ENCODE data around the gene ENPP6. TPM values are rescaled to one million over a fixed set of nuclear protein-coding genes. Genes with fewer than 3 reads are reported as not detected.
A peak's percentile ranks its signal among the peaks of the same experiment; 100 is the strongest.

The ENPP6 gene
- total RNA-seq: 10 to 100 TPM; 31.6 to 53.3 TPM
- 10 to 100 TPM; 30.4 to 32.8 TPM for polyA plus RNA-seq (ENCODE audit: insufficient read length in 2 of 2)
- long read RNA-seq, donor 1, transcript ENPP6-201 (8 exons, 3,936 nt): major isoform, 9 of 10 reads
- long read RNA-seq, donor 1, partial matches to known transcripts: 0 of 10 reads
- long read RNA-seq, donor 1, other reads (novel, unspliced or antisense): 0 of 10 reads
- long read RNA-seq, donor 2, partial matches to known transcripts: 0 of 4 reads
- long read RNA-seq, donor 2, other reads (novel, unspliced or antisense): 0 of 4 reads
- long read RNA-seq, donor 3, transcript ENPP6-201 (8 exons, 3,936 nt): major isoform, 5 of 5 reads
- long read RNA-seq, donor 3, partial matches to known transcripts: 0 of 5 reads
- long read RNA-seq, donor 3, other reads (novel, unspliced or antisense): 0 of 5 reads
- long read RNA-seq, donor 4: 0 reads

DNA sequence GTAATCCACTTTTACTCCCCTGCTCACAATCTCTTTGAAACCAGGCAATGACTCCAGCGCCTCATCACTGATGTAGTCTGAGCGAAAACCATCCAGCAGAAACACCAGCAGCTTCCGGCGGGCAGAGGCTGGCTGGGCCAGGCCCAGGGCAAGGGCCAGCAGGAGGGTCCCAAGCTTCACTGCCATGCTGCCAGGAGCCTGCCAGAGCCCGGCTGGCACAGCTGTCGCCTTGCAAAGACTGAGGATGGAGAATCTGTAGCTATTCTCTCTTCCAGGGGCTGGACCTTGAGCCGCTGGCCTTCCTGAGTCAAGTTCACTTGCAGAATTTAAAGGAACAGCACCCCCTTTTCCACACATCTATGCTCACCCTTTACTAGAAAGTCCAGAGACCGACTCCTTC lies at the start of gene ENPP6:
ENPP6 (minus strand) TSS at position 240 of the 400 bp plus-strand sequence; CDS start at position 186, 54 bp downstream.
- Histone ChIP-seq H3K4me1 (ENCODE audit: control insufficient read depth, insufficient read depth, low read length) (peaks cover 13% of the 10 kb centered on the region), H3K27ac (ENCODE audit: low read depth, low read length) (peak within 1 kb of the TSS; percentile 61), H3K27me3 (ENCODE audit: control insufficient read depth, insufficient read depth, low read length) (no peaks in the 10 kb centered on the region), H3K4me3 (ENCODE audit: low read depth, low read length) (peak within 1 kb of the TSS; percentile 42), H3K36me3 (ENCODE audit: control insufficient read depth, insufficient read depth, low read length) (no peaks in the 10 kb centered on the region), H3K9me3 (ENCODE audit: control insufficient read depth, insufficient read depth, low read length) (no peaks in the 10 kb centered on the region)
- 67% methylated on average over 7 of the region's 8 CpGs for WGBS (ENCODE audit: insufficient coverage)
- peak in 1 of 6 donors; percentile 22 for DNase-seq (ENCODE audit: low read depth in 4 of 6, low spot score in 6 of 6)

DNA sequence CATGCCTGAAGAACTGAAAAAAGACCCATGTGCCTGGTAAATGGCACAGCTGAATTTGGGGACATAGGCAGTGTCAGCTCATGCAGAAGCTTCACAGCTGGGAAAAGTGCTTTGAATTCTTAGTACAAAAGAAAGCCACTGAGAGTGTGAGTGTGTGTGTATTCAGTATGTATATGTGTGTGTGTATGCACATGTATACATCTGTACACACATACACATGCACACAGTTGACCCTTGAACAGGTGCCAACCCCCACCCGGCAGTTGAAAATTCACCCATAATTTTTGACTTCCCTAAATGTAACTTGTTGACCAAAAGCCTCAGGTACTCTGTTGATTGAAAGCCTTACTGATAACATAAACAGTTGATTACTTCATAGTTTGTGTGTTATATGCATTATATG lies 49.5 kb upstream of the ENPP6 start:
- WGBS (ENCODE audit: insufficient coverage): no CpG with 5 or more reads among the region's 1 CpG
- no peaks in the 10 kb centered on the region for H3K36me3 ChIP-seq (ENCODE audit: control insufficient read depth, insufficient read depth, low read length)
- no peaks in the 10 kb centered on the region for H3K4me1 ChIP-seq (ENCODE audit: control insufficient read depth, insufficient read depth, low read length)
- no peak for DNase-seq (ENCODE audit: low read depth in 4 of 6, low spot score in 6 of 6)
- no peak overlapping the region for H3K4me3 ChIP-seq (ENCODE audit: low read depth, low read length)
- H3K27me3 ChIP-seq (ENCODE audit: control insufficient read depth, insufficient read depth, low read length): no peaks in the 10 kb centered on the region
- no peaks in the 10 kb centered on the region for H3K9me3 ChIP-seq (ENCODE audit: control insufficient read depth, insufficient read depth, low read length)
- H3K27ac ChIP-seq (ENCODE audit: low read depth, low read length): no peak overlapping the region

DNA sequence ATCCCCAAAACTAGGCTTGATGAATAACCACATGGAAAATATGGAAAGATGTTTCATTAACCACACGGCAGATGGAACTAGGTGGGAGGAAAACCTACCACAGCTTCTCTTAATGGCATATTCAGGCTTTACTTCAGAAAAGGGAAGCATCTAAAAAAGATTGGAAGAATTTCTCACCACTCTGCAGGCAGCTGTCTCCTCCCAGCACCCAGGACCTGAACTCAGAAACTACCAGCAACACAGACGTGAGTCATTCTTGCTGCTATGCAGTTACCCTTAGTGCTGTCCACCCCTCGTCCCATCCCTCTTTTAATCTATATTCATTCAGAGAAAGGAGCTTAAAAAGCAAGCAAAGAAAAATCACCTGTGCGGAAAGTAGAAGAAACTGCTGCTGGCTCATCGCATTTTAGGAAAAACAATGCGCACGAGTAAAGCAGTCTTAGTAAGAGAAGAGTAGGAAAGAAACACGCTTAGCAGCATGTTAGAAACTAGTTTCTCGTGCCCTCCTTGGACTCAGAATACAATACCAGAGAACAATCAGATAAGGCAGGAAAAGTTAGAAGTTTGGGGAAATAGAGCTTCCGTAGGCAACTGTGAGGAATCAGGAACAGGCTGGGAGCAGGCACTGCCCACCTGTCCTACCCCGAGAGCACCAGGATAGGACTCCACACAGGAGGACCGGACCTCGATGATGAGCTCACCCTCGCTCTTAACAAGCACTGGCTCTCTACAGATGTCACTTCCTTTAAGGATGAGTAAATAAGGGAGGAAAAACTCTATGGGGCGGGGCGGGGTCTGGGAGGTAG lies 48.1 kb upstream of the ENPP6 start:
- DNase-seq (ENCODE audit: low read depth in 4 of 6, low spot score in 6 of 6): no peak
- no peaks in the 10 kb centered on the region for H3K9me3 ChIP-seq (ENCODE audit: control insufficient read depth, insufficient read depth, low read length)
- no peaks in the 10 kb centered on the region for H3K27me3 ChIP-seq (ENCODE audit: control insufficient read depth, insufficient read depth, low read length)
- no peaks in the 10 kb centered on the region for H3K36me3 ChIP-seq (ENCODE audit: control insufficient read depth, insufficient read depth, low read length)
- WGBS (ENCODE audit: insufficient coverage): 82% methylated on average over 7 of the region's 16 CpGs
- no peak overlapping the region for H3K4me3 ChIP-seq (ENCODE audit: low read depth, low read length)
- no peaks in the 10 kb centered on the region for H3K4me1 ChIP-seq (ENCODE audit: control insufficient read depth, insufficient read depth, low read length)
- no peak overlapping the region for H3K27ac ChIP-seq (ENCODE audit: low read depth, low read length)

DNA sequence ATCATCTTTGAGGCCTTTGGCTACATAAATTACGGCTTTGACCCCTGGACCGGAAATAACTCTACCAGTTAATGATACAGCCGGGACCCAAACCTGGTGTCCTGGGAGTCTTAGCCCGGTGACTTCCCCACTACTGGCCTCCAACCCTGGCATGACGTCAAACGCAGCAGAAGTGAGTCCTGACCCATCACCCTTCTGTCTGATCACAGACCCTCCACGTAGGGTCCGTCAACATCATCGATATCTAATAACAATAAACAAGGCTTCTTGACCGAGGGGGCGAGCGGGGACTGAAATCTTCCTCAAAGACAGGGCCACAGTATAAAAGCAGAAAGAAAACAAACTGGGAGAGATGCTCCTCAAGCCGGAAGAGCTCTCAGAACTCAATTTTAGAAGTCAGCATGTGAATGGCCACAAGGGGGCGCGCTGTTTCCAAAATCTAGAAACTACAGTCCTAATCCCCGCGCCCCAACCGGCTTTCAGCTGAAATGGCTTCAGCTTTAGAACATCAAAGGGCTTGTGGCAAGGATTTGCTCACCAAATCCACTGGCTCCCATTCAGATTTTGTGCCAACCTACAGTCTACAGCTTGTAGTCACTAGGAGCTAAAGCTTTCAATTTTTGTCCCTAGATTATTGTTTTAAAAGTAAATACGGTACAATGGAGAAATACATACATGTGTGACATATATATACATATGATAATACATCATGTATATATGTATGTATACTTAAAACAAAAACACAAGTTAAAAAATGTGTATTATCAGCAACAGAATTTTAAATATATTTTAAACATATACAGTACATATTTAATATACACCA lies 46.4 kb upstream of the ENPP6 start:
- no peaks in the 10 kb centered on the region for H3K27me3 ChIP-seq (ENCODE audit: control insufficient read depth, insufficient read depth, low read length)
- H3K27ac ChIP-seq (ENCODE audit: low read depth, low read length): no peak overlapping the region
- no peak overlapping the region for H3K4me3 ChIP-seq (ENCODE audit: low read depth, low read length)
- WGBS (ENCODE audit: insufficient coverage): 28% methylated on average over 14 of the region's 19 CpGs
- no peaks in the 10 kb centered on the region for H3K36me3 ChIP-seq (ENCODE audit: control insufficient read depth, insufficient read depth, low read length)
- no peaks in the 10 kb centered on the region for H3K9me3 ChIP-seq (ENCODE audit: control insufficient read depth, insufficient read depth, low read length)
- DNase-seq (ENCODE audit: low read depth in 4 of 6, low spot score in 6 of 6): peak; percentile 71 to 99 (median 94)
- no peaks in the 10 kb centered on the region for H3K4me1 ChIP-seq (ENCODE audit: control insufficient read depth, insufficient read depth, low read length)

DNA sequence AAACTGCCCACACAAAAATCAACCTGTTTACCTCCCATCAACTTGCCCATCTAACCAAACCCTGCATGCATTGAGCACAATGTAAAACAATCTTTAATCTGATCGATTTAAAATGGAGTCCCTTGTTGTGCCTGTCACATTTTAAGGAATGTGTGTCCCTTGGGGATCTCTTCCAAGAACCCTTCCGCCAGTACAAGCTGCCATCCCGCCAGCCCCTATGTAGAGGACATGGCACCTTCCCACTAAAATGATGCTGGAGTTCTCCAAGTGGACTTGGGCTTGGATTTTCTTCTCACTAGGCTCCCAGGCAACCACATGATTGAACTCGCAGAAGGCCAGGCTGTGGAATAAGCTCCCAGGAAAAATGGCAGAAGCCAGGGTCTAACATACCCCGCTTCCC lies 45.8 kb upstream of the ENPP6 start:
- 93% methylated on average over 4 of the region's 5 CpGs for WGBS (ENCODE audit: insufficient coverage)

DNA sequence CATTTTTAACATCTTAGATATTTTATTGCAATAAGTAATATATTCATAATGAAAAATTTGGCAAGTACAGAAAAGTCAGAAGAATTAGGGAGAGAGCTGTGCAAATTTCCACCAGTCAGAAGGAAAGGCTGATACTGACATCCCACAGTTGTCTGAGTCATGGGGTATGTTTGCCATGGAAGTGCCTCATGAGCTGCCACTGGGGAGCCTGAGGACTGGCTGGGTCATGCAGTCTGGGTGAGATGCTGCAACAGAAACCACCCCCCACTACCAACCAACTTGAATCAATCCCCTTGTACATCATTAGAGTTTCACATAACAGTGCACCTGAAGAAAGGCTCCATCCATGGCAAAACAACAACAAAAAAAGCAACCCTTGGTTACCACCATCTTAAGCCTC lies 45.2 kb upstream of the ENPP6 start:
- H3K9me3 ChIP-seq (ENCODE audit: control insufficient read depth, insufficient read depth, low read length): no peaks in the 10 kb centered on the region
- H3K36me3 ChIP-seq (ENCODE audit: control insufficient read depth, insufficient read depth, low read length): no peaks in the 10 kb centered on the region
- H3K27ac ChIP-seq (ENCODE audit: low read depth, low read length): no peak overlapping the region
- no peaks in the 10 kb centered on the region for H3K4me1 ChIP-seq (ENCODE audit: control insufficient read depth, insufficient read depth, low read length)
- no peaks in the 10 kb centered on the region for H3K27me3 ChIP-seq (ENCODE audit: control insufficient read depth, insufficient read depth, low read length)
- H3K4me3 ChIP-seq (ENCODE audit: low read depth, low read length): no peak overlapping the region
- DNase-seq (ENCODE audit: low read depth in 4 of 6, low spot score in 6 of 6): no peak

More for the DNA sequence above, 45.8 kb upstream of the ENPP6 start:
- H3K9me3 ChIP-seq (ENCODE audit: control insufficient read depth, insufficient read depth, low read length): no peaks in the 10 kb centered on the region
- no peak overlapping the region for H3K27ac ChIP-seq (ENCODE audit: low read depth, low read length)
- DNase-seq (ENCODE audit: low read depth in 4 of 6, low spot score in 6 of 6): no peak
- H3K4me3 ChIP-seq (ENCODE audit: low read depth, low read length): no peak overlapping the region
- no peaks in the 10 kb centered on the region for H3K27me3 ChIP-seq (ENCODE audit: control insufficient read depth, insufficient read depth, low read length)
- H3K36me3 ChIP-seq (ENCODE audit: control insufficient read depth, insufficient read depth, low read length): no peaks in the 10 kb centered on the region
- no peaks in the 10 kb centered on the region for H3K4me1 ChIP-seq (ENCODE audit: control insufficient read depth, insufficient read depth, low read length)

DNA sequence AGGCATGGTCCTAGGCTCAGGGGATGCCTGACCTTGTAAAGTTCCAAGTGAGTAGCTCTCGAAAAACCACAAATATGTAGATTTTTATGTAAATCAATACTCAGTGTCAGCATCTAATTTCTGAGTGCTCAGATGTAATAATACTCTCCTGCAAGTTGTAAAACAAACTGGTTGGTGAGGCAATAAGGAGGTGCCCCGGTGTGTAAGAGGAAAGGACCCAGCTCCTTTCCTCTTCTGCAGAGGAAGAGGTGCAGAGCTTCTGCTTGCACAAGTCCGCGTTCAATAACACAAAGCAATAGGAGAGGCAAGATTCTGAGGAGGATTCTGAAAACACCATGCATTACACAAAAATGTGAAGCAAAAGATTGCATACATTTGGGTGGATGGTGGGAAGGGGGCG lies 43.6 kb upstream of the ENPP6 start:
- no peaks in the 10 kb centered on the region for H3K4me1 ChIP-seq (ENCODE audit: control insufficient read depth, insufficient read depth, low read length)
- no peak overlapping the region for H3K27ac ChIP-seq (ENCODE audit: low read depth, low read length)
- H3K4me3 ChIP-seq (ENCODE audit: low read depth, low read length): no peak overlapping the region
- H3K27me3 ChIP-seq (ENCODE audit: control insufficient read depth, insufficient read depth, low read length): no peaks in the 10 kb centered on the region
- H3K9me3 ChIP-seq (ENCODE audit: control insufficient read depth, insufficient read depth, low read length): no peaks in the 10 kb centered on the region
- no peaks in the 10 kb centered on the region for H3K36me3 ChIP-seq (ENCODE audit: control insufficient read depth, insufficient read depth, low read length)
- DNase-seq (ENCODE audit: low read depth in 4 of 6, low spot score in 6 of 6): no peak
- no CpG with 5 or more reads among the region's 5 CpGs for WGBS (ENCODE audit: insufficient coverage)

DNA sequence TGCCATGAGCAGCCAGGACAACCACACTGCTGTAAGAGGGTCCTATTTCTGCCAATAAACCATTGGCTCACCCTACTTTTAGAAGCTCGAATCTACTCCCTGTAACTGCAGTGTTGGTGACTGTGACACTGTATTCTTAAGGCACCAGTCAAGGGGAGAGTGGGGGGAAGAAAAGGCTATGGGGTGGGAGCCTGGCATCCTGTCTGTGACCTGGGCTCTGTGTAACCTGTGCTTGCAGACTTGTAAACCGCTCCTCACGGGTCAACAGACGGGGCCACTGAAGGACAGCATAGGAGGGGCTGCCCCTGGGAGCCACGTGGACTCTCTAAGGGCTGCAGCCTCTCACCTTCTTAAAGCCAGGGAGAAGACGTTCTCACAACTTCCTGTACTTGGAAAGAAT lies 42.2 kb upstream of the ENPP6 start:
- 48% methylated on average over 4 of the region's 6 CpGs for WGBS (ENCODE audit: insufficient coverage)
- Histone ChIP-seq H3K36me3 (ENCODE audit: control insufficient read depth, insufficient read depth, low read length) (no peaks in the 10 kb centered on the region), H3K27me3 (ENCODE audit: control insufficient read depth, insufficient read depth, low read length) (no peaks in the 10 kb centered on the region), H3K4me1 (ENCODE audit: control insufficient read depth, insufficient read depth, low read length) (peaks cover 11% of the 10 kb centered on the region), H3K9me3 (ENCODE audit: control insufficient read depth, insufficient read depth, low read length) (no peaks in the 10 kb centered on the region), H3K27ac (ENCODE audit: low read depth, low read length) (no peak overlapping the region), H3K4me3 (ENCODE audit: low read depth, low read length) (no peak overlapping the region)
- DNase-seq (ENCODE audit: low read depth in 4 of 6, low spot score in 6 of 6): no peak

DNA sequence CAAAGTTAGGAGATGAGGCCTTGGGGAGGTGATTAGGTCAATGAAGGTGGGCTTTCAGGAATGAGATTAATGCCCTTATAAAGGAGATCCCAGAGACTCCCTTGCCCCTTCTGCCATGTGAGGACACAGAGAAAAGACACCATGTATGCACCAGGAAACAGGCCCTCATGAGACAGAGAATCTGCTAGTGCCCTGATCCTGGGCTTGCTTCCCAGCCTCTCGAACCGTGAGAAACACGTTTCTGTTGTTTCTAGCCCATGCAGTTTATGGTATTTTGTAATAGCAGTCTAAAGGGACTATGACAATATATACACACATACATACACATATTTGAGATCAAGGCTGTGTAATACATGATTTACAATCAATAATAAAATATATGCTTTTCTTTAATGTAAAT lies 41.4 kb upstream of the ENPP6 start:
- no peaks in the 10 kb centered on the region for H3K9me3 ChIP-seq (ENCODE audit: control insufficient read depth, insufficient read depth, low read length)
- no CpG with 5 or more reads among the region's 3 CpGs for WGBS (ENCODE audit: insufficient coverage)
- no peak for DNase-seq (ENCODE audit: low read depth in 4 of 6, low spot score in 6 of 6)

More for the DNA sequence above, 41.4 kb upstream of the ENPP6 start:
- peaks cover 13% of the 10 kb centered on the region for H3K4me1 ChIP-seq (ENCODE audit: control insufficient read depth, insufficient read depth, low read length)
- H3K4me3 ChIP-seq (ENCODE audit: low read depth, low read length): no peak overlapping the region
- no peaks in the 10 kb centered on the region for H3K36me3 ChIP-seq (ENCODE audit: control insufficient read depth, insufficient read depth, low read length)
- H3K27ac ChIP-seq (ENCODE audit: low read depth, low read length): no peak overlapping the region
- H3K27me3 ChIP-seq (ENCODE audit: control insufficient read depth, insufficient read depth, low read length): no peaks in the 10 kb centered on the region
